GM19397 (cell line): ENCODE data around the gene RYR2.

Experiments used
- ATAC-seq: cut with Tn5 transposase; IDR thresholded peaks from one replicate; pipeline ENCODE4 v1.9.1; 2021; ENCODE audit warnings: mild to moderate bottlenecking, moderate library complexity; ENCODE audit not compliant: unreplicated experiment

RYR2 gene

DNA sequence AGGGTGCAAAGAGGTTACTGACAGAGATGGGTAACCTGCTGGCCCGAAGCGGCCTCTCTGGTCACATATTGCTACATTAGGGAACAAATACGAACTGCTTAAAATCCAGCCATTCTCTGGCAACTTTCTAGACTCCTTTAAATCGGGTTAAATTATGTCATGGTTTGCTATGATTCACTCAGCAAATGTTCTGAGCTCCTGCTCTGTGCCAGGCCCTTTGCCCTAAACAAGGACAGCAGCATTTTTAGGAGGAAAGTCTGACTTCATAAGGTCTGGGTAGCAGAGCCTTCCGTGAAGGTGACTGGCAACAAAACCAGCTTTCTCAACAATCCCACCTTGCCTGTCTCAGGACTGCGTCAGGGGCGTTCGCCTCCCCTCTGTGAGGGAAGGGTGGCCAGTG is 833.3 kb downstream of the RYR2 start:
- no peak for ATAC-seq

DNA sequence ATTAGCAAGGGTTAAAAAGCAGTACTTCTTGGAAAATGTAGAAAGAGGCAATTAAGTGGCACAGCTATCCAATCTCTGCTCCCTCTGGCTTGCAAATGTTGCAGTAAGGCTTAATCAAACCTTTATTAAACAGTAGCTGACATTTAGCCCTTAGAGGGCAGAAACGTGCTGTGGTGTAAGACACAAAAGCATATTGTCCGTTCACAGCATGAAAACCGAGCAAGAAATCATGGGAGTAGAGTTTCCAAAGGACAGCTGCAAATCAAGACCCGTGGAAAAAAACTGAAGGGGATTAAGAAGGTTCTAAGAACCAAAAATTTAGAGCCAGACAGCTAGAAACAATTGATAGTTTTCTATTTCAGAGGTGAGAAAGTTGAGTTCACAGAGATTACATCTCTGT is 835.6 kb downstream of the RYR2 start:
- ATAC-seq, result no peak

DNA sequence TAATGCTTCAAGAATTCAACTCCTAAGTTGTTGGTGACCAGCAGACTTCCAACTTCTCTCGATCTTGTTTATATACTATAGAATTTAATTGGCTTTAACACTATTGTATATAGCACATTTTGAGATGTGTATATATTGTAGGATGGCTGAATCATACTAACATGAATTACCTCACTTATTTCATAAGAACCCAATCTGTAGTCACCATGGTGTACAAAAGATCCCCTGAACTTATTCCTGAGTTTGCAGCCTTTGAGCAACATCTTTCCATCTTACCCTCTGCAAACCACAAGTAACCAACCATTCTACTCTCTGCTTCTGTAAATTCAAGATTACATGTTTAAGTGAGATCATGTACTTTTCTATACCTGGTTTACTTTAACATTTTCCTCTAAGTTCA is 836.4 kb downstream of the RYR2 start:
- ATAC-seq, result no peak

DNA sequence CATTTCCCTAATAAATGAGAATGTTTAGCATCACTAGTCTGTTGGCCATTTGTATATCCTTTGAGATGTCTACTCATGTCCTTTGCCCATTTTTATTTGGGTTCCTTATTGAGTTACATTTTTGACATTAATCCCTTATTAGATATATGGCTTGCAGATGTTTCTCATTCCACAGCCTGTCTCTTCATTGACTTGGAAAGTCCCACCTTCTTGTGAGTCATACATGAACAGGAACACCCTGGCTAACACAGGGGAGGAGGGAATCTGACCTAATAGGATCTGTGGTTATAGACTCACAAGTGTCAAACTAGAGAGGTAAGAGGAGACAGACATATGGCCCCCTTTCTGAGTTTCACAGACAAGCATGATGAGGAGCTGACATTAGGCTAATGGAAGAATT is 837.2 kb downstream of the RYR2 start:
- no peak for ATAC-seq
